ENCODE data around the gene SYT17.

DNA sequence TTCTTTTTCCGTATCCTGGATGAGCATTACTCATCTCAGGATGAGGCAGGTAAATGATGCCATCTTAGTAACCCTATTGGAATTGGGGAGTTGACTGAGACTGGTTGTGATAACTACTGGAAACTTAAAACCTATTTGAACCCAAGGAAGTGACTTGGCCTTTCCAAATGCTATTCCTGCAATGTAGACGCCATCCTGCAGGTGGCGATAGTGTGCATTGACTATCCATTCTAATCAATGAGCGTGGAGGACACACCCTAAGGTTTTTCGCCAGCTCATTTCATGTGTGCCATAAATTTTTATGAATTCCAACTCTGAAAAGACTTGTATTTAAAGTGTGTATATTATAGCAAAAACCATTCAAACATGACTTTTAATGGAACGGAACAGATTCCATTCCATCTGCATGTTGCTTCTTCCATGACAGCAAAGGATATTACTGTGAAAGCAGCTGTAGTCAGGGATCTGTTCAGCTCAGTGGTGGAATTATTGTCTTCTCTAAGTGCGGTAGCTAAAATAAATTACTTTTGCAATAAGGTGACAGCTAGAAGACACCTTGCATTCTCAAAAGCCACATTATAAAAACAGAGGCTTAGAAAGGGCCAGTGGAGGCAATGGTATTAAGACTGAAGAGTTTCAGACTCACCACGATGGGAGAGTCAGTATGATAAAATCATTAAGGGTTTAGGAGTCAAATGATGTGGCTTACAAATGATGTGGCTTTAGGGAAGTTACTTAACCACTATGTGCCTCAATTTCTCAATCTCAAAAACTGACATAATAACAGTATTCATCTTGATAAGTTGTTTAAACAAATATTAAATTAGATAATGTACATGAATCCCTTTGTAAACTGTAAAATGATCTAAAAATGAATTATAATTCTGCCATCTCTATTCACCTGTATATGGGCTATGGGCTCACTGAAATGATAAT is 55.5 kb downstream of the SYT17 start:
- no peak for TF ChIP-seq HDAC6 (IDR thresholded peaks at IDR 0.05; ENCODE audit: unreplicated experiment)
- no peak for TF ChIP-seq KDM1A (IDR thresholded peaks at IDR 0.05; ENCODE audit: borderline replicate concordance)
- TF ChIP-seq MYC (IDR thresholded peaks at IDR 0.05; ENCODE audit: insufficient read depth, insufficient read length, insufficient replicate concordance, low read length, severe bottlenecking): no peak
- TF ChIP-seq MEF2A (IDR thresholded peaks at IDR 0.05; ENCODE audit: insufficient read depth, low read depth, low read length): no peak
- no peak for TF ChIP-seq CREM (IDR thresholded peaks at IDR 0.05; ENCODE audit: low read depth)

Measured in GM12878 (cell line).